B cell (primary cell): Measurements from ENCODE around the gene TWNK.

ENCODE experiments used
- EZH2 ChIP-seq: IDR thresholded peaks from 2 replicates; pipeline ENCODE4 v1.6.1; 2012; ENCODE audit warnings: borderline replicate concordance, low read depth, mild to moderate bottlenecking, moderate library complexity, low read length; ENCODE audit not compliant: insufficient read depth, poor library complexity, severe bottlenecking
- TF ChIP-seq, protein P1 (sequence below): fragments of 200-600 bp; IDR thresholded peaks from one replicate; pipeline ENCODE4 v1.8.0; 2022; ENCODE audit warnings: antibody characterized with exemption, mild to moderate bottlenecking

DNA sequence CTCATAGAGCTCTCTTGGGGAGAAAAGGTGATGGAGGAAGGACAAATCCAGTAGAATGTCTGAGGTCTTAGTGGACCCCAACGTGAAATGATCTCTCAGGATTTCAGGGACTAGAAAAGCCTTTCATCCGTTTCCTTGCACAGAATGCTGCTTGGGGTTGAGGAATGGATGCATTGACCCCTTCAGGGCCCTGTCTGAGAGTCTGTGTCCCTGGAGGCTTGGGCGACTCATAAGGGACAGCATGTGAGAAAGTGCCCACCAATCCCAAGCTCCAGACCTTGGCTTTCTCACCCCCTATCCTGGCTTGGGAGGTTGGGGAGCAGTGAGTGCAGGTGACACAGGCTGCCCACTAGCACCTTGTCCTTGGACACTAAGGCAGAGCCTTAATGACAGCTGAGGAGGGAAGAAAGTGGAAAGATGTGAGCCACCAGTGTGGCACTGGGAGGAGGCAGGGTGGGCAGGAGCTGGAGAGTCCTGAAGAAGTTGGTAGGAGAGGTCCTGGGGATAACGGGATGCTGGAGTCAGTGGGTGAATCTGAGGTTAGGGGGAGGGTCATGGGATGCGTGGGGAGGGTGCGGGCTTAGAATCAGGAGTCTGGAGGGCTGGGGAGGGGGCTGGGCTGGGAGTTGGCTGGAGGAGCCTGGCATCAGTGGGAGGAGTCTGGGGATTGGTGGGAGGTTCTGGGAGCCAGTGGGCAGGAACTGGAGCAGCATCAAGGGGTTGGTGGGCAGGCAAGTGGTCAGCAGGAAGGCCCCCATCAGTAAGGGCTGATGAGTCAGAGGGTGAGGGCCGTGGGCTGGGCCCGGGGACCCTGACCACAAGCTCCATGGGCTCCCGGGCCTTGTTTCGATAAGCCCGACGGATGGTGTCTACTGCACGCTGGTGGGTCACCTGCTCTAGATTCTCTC, 20.8 kb downstream of the TWNK start:
- TF ChIP-seq, protein P1, sequence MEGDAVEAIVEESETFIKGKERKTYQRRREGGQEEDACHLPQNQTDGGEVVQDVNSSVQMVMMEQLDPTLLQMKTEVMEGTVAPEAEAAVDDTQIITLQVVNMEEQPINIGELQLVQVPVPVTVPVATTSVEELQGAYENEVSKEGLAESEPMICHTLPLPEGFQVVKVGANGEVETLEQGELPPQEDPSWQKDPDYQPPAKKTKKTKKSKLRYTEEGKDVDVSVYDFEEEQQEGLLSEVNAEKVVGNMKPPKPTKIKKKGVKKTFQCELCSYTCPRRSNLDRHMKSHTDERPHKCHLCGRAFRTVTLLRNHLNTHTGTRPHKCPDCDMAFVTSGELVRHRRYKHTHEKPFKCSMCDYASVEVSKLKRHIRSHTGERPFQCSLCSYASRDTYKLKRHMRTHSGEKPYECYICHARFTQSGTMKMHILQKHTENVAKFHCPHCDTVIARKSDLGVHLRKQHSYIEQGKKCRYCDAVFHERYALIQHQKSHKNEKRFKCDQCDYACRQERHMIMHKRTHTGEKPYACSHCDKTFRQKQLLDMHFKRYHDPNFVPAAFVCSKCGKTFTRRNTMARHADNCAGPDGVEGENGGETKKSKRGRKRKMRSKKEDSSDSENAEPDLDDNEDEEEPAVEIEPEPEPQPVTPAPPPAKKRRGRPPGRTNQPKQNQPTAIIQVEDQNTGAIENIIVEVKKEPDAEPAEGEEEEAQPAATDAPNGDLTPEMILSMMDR: no peak
- no peak for TF ChIP-seq EZH2
